Fibroblast of the aortic adventitia (primary cell): ENCODE measurements around the gene ADCY10. TPM values are rescaled to one million over a fixed set of nuclear protein-coding genes. Genes with fewer than 3 reads are reported as not detected.
A peak's percentile ranks its signal among the peaks of the same experiment; 100 is the strongest.
"Not testable (repeated sequence)": the region's sequence is repeated elsewhere in the genome, so short reads cannot be mapped to it uniquely, and the experiment has no call there.

Source experiments
- DNase-seq: peaks from one replicate; pipeline ENCODE4 v3.0.0-alpha.2; 2010; ENCODE audit warnings: low read depth
- H3K4me3 ChIP-seq: 2 replicates; pipeline ENCODE4 v1.5.1; 2011; ENCODE audit warnings: low read depth, mild to moderate bottlenecking, control low read depth, low read length, moderate library complexity
- total RNA-seq: library from RNA; depleted of rRNA; stranded (reverse); fragments of >200 nt; gene quantifications from 2 replicates; pipeline ENCODE4 v1.2.3, GENCODE V29; 2012; ENCODE audit warnings: low replicate concordance
- TF ChIP-seq, protein P1 (sequence below): IDR thresholded peaks from 2 replicates; pipeline ENCODE4 v1.5.1; 2011; ENCODE audit warnings: mild to moderate bottlenecking, low read length, control low read depth, inconsistent platforms; ENCODE audit not compliant: insufficient read depth

The ADCY10 gene
- total RNA-seq, 1 donor, result 0.09 TPM

DNA sequence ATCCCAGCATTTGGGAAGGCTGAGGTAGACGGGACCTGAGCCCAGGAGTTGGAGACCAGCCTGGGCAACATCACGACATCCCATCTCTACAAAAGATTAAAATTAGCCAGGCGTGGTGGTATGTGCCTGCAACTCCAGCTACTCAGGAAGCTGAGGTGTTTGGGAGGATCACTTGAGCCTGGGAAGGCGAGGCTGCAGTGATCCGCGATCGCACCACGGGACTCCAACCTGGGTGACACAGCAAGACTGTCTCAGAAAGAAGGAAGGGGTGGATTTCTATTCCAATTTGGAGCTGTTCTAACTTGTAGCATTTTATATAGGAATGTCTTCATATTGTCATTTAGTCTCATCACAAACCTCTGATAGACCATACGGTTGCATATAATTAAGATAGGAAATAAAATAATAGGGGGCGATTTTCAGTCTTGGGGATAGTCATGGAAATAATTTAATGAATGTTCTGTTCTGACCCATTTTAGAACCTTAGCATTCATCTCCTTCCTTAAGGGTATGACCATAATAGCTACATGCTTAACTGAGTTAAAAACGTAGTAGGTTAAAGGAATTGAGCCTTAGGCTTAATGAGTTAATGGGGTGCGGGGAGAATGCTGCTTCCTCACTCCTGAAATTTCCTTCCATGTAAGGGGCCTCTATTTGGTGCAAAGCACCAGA lies 93.1 kb downstream of the ADCY10 start:
- TF ChIP-seq, protein P1, sequence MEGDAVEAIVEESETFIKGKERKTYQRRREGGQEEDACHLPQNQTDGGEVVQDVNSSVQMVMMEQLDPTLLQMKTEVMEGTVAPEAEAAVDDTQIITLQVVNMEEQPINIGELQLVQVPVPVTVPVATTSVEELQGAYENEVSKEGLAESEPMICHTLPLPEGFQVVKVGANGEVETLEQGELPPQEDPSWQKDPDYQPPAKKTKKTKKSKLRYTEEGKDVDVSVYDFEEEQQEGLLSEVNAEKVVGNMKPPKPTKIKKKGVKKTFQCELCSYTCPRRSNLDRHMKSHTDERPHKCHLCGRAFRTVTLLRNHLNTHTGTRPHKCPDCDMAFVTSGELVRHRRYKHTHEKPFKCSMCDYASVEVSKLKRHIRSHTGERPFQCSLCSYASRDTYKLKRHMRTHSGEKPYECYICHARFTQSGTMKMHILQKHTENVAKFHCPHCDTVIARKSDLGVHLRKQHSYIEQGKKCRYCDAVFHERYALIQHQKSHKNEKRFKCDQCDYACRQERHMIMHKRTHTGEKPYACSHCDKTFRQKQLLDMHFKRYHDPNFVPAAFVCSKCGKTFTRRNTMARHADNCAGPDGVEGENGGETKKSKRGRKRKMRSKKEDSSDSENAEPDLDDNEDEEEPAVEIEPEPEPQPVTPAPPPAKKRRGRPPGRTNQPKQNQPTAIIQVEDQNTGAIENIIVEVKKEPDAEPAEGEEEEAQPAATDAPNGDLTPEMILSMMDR, result no peak
- no peak for DNase-seq
- H3K4me3 ChIP-seq, result no peak overlapping the region

- peak overlapping the region; percentile 31 for H3K4me3 ChIP-seq
These were observed 93.9 kb downstream of the ADCY10 start for GRCh38 chr1:167819849-167820683.

GRCh38 chr1:167815650-167816049 lies 98.3 kb downstream of the ADCY10 start:
- DNase-seq, result no peak

More at GRCh38 chr1:167819849-167820683, 93.9 kb downstream of the ADCY10 start:
- DNase-seq, result peak; percentile 96
- TF ChIP-seq, protein P1, result no peak

GRCh38 chr1:167812972-167813371 lies 101.0 kb downstream of the ADCY10 start:
- no peak overlapping the region for H3K4me3 ChIP-seq
- TF ChIP-seq, protein P1, result no peak
- DNase-seq, result no peak

More at GRCh38 chr1:167815650-167816049, 98.3 kb downstream of the ADCY10 start:
- H3K4me3 ChIP-seq, result no peak overlapping the region
- TF ChIP-seq, protein P1, result no peak

DNA sequence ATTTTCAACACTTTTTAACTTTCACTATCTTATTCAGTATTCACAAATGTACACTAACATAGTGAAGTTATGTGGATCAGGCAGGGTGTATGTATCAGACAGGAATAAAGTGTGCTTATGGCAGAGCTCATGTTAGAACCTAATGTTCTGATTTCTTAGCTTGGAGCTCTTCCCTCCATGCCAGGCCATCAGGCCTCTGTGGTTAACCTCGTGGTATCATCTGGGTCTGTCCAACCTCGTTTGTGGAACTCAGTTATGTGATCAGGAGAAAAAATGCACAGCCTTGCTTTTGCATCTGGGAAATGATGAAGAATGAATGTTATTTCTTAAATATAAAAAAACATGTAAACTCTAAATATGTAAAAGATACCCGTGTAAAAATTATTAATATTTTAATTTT lies 105.2 kb downstream of the ADCY10 start:
- DNase-seq, result no peak

GRCh38 chr1:167808104-167808503 lies 105.8 kb downstream of the ADCY10 start:
- no peak overlapping the region for H3K4me3 ChIP-seq
- DNase-seq, result peak; percentile 47

More for the DNA sequence above, 105.2 kb downstream of the ADCY10 start:
- H3K4me3 ChIP-seq, result no peak overlapping the region
- TF ChIP-seq, protein P1, result no peak

GRCh38 chr1:167806676-167807075 lies 107.3 kb downstream of the ADCY10 start:
- DNase-seq, H3K4me3 ChIP-seq: not testable (repeated sequence)

More at GRCh38 chr1:167808104-167808503, 105.8 kb downstream of the ADCY10 start:
- TF ChIP-seq, protein P1, result no peak

DNA sequence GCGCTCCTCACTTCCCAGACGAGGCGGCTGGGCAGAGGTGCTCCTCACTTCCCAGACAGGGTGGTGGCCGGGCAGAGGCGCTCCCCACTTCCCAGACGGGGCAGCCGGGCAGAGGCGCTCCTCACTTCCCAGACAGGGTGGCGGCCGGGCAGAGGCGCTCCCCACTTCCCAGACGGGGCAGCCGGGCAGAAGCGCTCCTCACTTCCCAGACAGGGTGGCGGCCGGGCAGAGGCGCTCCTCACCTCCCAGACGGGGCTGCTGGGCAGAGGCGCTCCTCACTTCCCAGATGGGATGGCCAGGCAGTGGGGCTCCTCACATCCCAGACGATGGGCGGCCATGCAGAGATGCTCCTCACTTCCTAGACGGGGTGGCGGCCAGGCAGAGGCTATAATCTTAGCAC lies 107.7 kb downstream of the ADCY10 start:
- not testable (repeated sequence) for DNase-seq, H3K4me3 ChIP-seq
